DND-41 (cell line): ENCODE data around the gene ZRANB1.

Source experiments
- EZH2 ChIP-seq: IDR thresholded peaks from 3 replicates; pipeline ENCODE4 v1.6.1; 2012; ENCODE audit warnings: borderline replicate concordance, low read depth, mild to moderate bottlenecking, moderate library complexity, low read length, inconsistent platforms; ENCODE audit not compliant: severe bottlenecking
- TF ChIP-seq, protein P1 (sequence below): IDR thresholded peaks from 2 replicates; pipeline ENCODE4 v1.5.1; 2012; ENCODE audit warnings: borderline replicate concordance, low read length, moderate library complexity, mild to moderate bottlenecking; ENCODE audit not compliant: poor library complexity, severe bottlenecking; ENCODE audit errors: extremely low read depth

DNA sequence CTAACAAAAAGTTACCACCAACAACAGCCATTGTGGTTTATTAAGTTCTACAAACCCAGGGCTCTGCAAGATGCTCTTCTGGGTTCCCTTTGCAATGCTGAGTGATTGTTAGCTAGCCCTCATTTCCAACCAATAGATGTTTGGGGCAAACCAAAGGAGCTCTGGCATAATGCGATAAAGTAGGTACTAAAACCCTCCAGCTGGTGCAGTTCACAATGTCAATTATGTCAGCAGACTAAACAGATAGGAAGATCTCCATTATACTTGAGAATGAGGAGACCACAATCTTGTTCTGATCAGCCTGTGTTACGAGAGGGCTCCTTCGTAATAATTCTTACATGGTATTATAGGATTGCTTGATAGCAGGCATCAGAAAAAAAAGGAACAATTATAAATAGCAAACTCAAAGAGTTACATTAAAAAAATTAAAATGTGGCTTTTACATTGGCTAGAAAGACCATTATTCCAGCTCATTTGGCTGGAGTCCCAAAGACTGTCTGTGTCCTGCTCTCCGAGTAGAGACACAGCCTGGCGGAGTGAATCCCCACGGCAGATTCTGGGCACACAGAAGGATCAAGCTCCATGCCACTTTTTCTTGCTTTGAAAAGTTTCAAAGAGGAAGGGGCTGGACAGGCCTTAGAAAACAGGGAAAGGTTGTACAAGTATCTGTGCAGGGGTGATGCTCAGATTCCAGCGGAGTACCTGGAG is 93.8 kb downstream of the ZRANB1 start:
- TF ChIP-seq, protein P1, sequence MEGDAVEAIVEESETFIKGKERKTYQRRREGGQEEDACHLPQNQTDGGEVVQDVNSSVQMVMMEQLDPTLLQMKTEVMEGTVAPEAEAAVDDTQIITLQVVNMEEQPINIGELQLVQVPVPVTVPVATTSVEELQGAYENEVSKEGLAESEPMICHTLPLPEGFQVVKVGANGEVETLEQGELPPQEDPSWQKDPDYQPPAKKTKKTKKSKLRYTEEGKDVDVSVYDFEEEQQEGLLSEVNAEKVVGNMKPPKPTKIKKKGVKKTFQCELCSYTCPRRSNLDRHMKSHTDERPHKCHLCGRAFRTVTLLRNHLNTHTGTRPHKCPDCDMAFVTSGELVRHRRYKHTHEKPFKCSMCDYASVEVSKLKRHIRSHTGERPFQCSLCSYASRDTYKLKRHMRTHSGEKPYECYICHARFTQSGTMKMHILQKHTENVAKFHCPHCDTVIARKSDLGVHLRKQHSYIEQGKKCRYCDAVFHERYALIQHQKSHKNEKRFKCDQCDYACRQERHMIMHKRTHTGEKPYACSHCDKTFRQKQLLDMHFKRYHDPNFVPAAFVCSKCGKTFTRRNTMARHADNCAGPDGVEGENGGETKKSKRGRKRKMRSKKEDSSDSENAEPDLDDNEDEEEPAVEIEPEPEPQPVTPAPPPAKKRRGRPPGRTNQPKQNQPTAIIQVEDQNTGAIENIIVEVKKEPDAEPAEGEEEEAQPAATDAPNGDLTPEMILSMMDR, result no peak
- TF ChIP-seq EZH2, result no peak
